PC-3 (cell line): Measurements from ENCODE around the gene SNTG2. TPM values are rescaled to one million over a fixed set of nuclear protein-coding genes. Genes with fewer than 3 reads are reported as not detected.

Source experiments
- ATAC-seq: fragments of 200-7000 bp; cut with Tn5 transposase; 2 replicates; pipeline ENCODE4 v1.9.1; 2020; ENCODE audit warnings: mild to moderate bottlenecking, moderate library complexity
- BruUV-seq: library from RNA; stranded (reverse); fragments of 400-500 nt; replicated peaks from 2 replicates; lab custom pipeline; 2021; lab: Mats Ljungman, UMichigan
- CTCF ChIA-PET: fragments of 300-600 bp; sonication (Branson Sonifier 250); formaldehyde crosslinking; loops from one replicate; lab custom pipeline; 2022; ENCODE audit warnings: antibody characterized with exemption; lab: Charles Lee
- POLR2A ChIA-PET: fragments of 300-600 bp; sonication (Branson Sonifier 250); formaldehyde crosslinking; loops from one replicate; lab custom pipeline; 2022; ENCODE audit warnings: antibody characterized with exemption; ENCODE audit not compliant: unreplicated experiment; lab: Charles Lee
- DNase-seq: peaks from one replicate; pipeline ENCODE4 v3.0.0-alpha.2; 2015
- H2AFZ ChIP-seq: fragments of 300-600 bp; sonication (generic); 2 replicates; pipeline ENCODE4 v1.6.0; 2016; ENCODE audit warnings: antibody characterized with exemption, low read length
- H3F3A ChIP-seq: fragments of 300-600 bp; sonication (generic); one replicate; pipeline ENCODE4 v1.6.0; 2017; ENCODE audit warnings: antibody characterized with exemption, low read length, control low read depth, mild to moderate bottlenecking; ENCODE audit not compliant: unreplicated experiment
- H3K27ac ChIP-seq: fragments of 300-600 bp; sonication (generic); 2 replicates; pipeline ENCODE4 v1.5.1; 2016; ENCODE audit warnings: mild to moderate bottlenecking, low read length
- H3K27me3 ChIP-seq: fragments of 300-600 bp; sonication (generic); 2 replicates; pipeline ENCODE4 v1.6.1; 2016; ENCODE audit warnings: low read length, mixed read lengths
- H3K36me3 ChIP-seq: fragments of 300-600 bp; sonication (generic); 2 replicates; pipeline ENCODE4 v1.6.1; 2016; ENCODE audit warnings: low read depth, mixed run types, low read length, mixed read lengths
- H3K4me1 ChIP-seq: fragments of 300-600 bp; sonication (generic); 2 replicates; pipeline ENCODE4 v1.5.1; 2016; ENCODE audit warnings: low read length; ENCODE audit not compliant: insufficient read depth
- H3K4me2 ChIP-seq: fragments of 300-600 bp; sonication (generic); 2 replicates; pipeline ENCODE4 v1.6.0; 2016; ENCODE audit warnings: low read length
- H3K4me3 ChIP-seq: fragments of 300-600 bp; sonication (generic); 2 replicates; pipeline ENCODE4 v1.5.1; 2016; ENCODE audit warnings: mild to moderate bottlenecking, low read length, mixed read lengths
- H3K79me2 ChIP-seq: fragments of 300-600 bp; sonication (generic); 2 replicates; pipeline ENCODE4 v1.6.1; 2017; ENCODE audit warnings: low read length, mixed read lengths
- H3K9ac ChIP-seq: fragments of 300-600 bp; sonication (generic); 2 replicates; pipeline ENCODE4 v1.6.0; 2016; ENCODE audit warnings: mild to moderate bottlenecking, low read length
- H3K9me2 ChIP-seq: fragments of 300-600 bp; sonication (generic); replicated peaks from 2 replicates; pipeline ENCODE4 v1.6.1; 2016; ENCODE audit warnings: mixed run types, low read length, mixed read lengths
- H3K9me3 ChIP-seq: fragments of 300-600 bp; sonication (generic); 2 replicates; pipeline ENCODE4 v1.6.1; 2016; ENCODE audit warnings: low read length, mixed read lengths
- H4K20me1 ChIP-seq: fragments of 300-600 bp; sonication (generic); 2 replicates; pipeline ENCODE4 v1.6.1; 2016; ENCODE audit warnings: low read length, mixed read lengths
- EZH2 ChIP-seq: fragments of 300-600 bp; sonication (generic); IDR thresholded peaks from one replicate; pipeline ENCODE4 v1.6.1; 2017; ENCODE audit warnings: antibody characterized with exemption, mild to moderate bottlenecking, low read length; ENCODE audit not compliant: unreplicated experiment
- EZH2phosphoT487 ChIP-seq: fragments of 300-600 bp; sonication (generic); IDR thresholded peaks from 2 replicates; pipeline ENCODE4 v1.6.1; 2018; ENCODE audit warnings: mild to moderate bottlenecking, antibody characterized with exemption, low read length, borderline replicate concordance
- intact Hi-C: fragments of 100-400 bp; cut with micrococcal nuclease; formaldehyde crosslinking; loops from 2 replicates; pipeline ENCODE4 v1.9.0; 2023
- total RNA-seq: library from RNA; depleted of rRNA; stranded (reverse); fragments of >200 nt; gene quantifications from 2 replicates; pipeline ENCODE4 v1.2.3, GENCODE V29; 2014
- TF ChIP-seq, protein P1 (sequence below): fragments of 300-600 bp; sonication (generic); conservative IDR thresholded peaks from 2 replicates; pipeline ENCODE4 v1.5.1; 2017; ENCODE audit warnings: antibody characterized with exemption, low read depth, mild to moderate bottlenecking, low read length

The SNTG2 gene
- total RNA-seq, 1 experiment from 2014 or later, result not detected

DNA sequence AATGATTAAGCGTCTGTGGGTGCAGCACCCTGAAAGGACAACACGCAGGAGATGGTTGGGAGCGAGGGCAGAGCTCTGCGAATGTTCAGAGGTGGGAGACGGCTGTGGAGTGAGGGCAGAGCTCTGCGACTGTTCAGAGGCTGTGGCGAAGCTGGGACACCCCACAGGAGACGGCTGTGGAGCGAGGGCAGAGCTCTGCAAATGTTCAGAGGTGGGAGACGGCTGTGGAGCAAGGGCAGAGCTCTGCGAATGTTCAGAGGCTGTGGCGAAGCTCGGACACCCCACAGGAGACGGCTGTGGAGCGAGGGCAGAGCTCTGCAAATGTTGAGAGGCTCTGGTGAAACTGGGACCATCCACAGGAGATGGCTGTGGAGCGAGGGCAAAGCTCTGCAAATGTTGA is 40.0 kb upstream of the SNTG2 start:
- DNase-seq (no peak), ATAC-seq (no peak)
- Histone ChIP-seq H3K9ac (no peak overlapping the region), H3K4me2 (no peak overlapping the region), H3K4me1 (no peaks in the 10 kb centered on the region), H3F3A (no peaks in the 10 kb centered on the region), H4K20me1 (no peaks in the 10 kb centered on the region), H3K36me3 (no peaks in the 10 kb centered on the region), H3K4me3 (no peak overlapping the region), H3K79me2 (no peaks in the 10 kb centered on the region), H3K27ac (no peak overlapping the region), H3K27me3 (peaks cover 64% of the 10 kb centered on the region), H3K9me2 (no peaks in the 10 kb centered on the region), H3K9me3 (no peaks in the 10 kb centered on the region), H2AFZ (no peak overlapping the region)
- no TSS peak for BruUV-seq
- intact Hi-C loops, result no loop called here
- ChIA-PET CTCF (no interaction called here), POLR2A (no interaction called here)
- no peak for TF ChIP-seq EZH2
- TF ChIP-seq, protein P1, sequence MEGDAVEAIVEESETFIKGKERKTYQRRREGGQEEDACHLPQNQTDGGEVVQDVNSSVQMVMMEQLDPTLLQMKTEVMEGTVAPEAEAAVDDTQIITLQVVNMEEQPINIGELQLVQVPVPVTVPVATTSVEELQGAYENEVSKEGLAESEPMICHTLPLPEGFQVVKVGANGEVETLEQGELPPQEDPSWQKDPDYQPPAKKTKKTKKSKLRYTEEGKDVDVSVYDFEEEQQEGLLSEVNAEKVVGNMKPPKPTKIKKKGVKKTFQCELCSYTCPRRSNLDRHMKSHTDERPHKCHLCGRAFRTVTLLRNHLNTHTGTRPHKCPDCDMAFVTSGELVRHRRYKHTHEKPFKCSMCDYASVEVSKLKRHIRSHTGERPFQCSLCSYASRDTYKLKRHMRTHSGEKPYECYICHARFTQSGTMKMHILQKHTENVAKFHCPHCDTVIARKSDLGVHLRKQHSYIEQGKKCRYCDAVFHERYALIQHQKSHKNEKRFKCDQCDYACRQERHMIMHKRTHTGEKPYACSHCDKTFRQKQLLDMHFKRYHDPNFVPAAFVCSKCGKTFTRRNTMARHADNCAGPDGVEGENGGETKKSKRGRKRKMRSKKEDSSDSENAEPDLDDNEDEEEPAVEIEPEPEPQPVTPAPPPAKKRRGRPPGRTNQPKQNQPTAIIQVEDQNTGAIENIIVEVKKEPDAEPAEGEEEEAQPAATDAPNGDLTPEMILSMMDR, result no peak
- no peak for TF ChIP-seq EZH2phosphoT487

DNA sequence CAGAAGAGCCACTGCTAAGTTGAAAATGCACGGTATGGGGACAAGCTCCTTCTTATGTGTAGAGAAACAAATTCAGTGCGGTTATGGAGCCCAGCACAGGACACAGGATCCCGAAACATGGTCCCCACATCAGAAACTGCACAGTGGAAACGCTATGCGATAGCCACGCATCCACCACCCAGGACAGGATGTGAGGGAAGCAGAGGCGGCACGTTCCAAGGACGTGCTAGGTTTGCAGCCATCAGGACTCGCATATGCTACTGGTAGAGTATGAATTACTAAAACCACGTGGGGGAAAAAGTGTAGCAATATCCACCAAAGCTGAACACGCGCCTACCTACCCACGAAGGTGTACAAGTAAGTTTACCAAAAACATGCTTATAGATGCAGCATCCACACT is 34.7 kb upstream of the SNTG2 start:
- Histone ChIP-seq H3K4me3 (no peak overlapping the region), H3K4me1 (no peaks in the 10 kb centered on the region), H3K27ac (no peak overlapping the region), H3K4me2 (no peak overlapping the region), H4K20me1 (no peaks in the 10 kb centered on the region), H3K9me2 (no peaks in the 10 kb centered on the region), H3K9ac (no peak overlapping the region), H2AFZ (no peak overlapping the region), H3K79me2 (no peaks in the 10 kb centered on the region), H3F3A (no peaks in the 10 kb centered on the region), H3K9me3 (no peaks in the 10 kb centered on the region), H3K27me3 (peaks cover 82% of the 10 kb centered on the region), H3K36me3 (no peaks in the 10 kb centered on the region)
- ChIA-PET CTCF (no interaction called here), POLR2A (no interaction called here)
- DNase-seq (no peak), ATAC-seq (no peak)
- no TSS peak for BruUV-seq
- intact Hi-C loops, result no loop called here
- no peak for TF ChIP-seq EZH2
- TF ChIP-seq, protein P1, result no peak
- TF ChIP-seq EZH2phosphoT487, result no peak

DNA sequence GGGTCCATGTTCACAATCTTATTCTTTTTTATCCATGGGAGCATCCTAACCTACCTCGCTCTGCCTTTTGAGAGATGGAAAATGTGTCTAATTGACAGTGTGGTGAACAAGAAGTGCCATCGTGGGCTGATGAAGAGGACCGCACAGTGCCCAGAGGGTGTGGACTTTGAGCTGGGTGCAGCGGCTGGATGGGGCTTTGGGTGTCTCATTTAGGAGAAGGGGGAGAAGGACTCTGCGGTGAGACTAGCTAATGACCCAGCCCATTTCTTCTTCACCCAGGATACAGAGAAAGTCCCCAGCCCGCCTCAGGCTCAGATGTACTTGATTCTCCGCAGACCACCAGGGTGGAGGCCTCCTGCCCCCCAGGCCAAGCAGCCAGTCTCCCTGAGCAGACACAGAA is 33.7 kb upstream of the SNTG2 start:
- ChIA-PET CTCF (no interaction called here), POLR2A (no interaction called here)
- DNase-seq (no peak), ATAC-seq (no peak)
- no peaks in the 10 kb centered on the region for H3K9me2 ChIP-seq
- H3K9me3 ChIP-seq, result no peaks in the 10 kb centered on the region
- H3K36me3 ChIP-seq, result no peaks in the 10 kb centered on the region
- no peak overlapping the region for H3K4me2 ChIP-seq
- TF ChIP-seq EZH2, result no peak
- no peak overlapping the region for H3K4me3 ChIP-seq
- H4K20me1 ChIP-seq, result no peaks in the 10 kb centered on the region
- no TSS peak for BruUV-seq
- no peaks in the 10 kb centered on the region for H3F3A ChIP-seq
- H3K79me2 ChIP-seq, result no peaks in the 10 kb centered on the region
- no peak overlapping the region for H3K27ac ChIP-seq
- H3K4me1 ChIP-seq, result no peaks in the 10 kb centered on the region
- intact Hi-C loops, result no loop called here
- no peak overlapping the region for H2AFZ ChIP-seq
- H3K27me3 ChIP-seq, result peaks cover 82% of the 10 kb centered on the region
- H3K9ac ChIP-seq, result no peak overlapping the region
